ENCODE results near the gene ITGB7. TPM values are rescaled to one million over a fixed set of nuclear protein-coding genes. Genes with fewer than 3 reads are reported as not detected.

ITGB7 gene
- total RNA-seq, 1 donor from 2014 or later: not detected

GRCh38 chr12:53227341-53227740, 20.3 kb upstream of the ITGB7 start:
- Mint-ChIP-seq H3K4me1 (ENCODE audit: low read depth, unreplicated experiment) (peaks cover 9% of the 10 kb centered on the region), H3K27ac (ENCODE audit: unreplicated experiment) (no peak overlapping the region), H3K4me3 (ENCODE audit: unreplicated experiment) (no peak overlapping the region), H3K36me3 (ENCODE audit: unreplicated experiment) (no peaks in the 10 kb centered on the region), H3K27me3 (ENCODE audit: unreplicated experiment) (peaks cover 27% of the 10 kb centered on the region), H3K9me3 (ENCODE audit: unreplicated experiment) (peaks cover 11% of the 10 kb centered on the region)
- TF ChIP-seq CTCF (IDR thresholded peaks at IDR 0.05; ENCODE audit: partially characterized antibody, unreplicated experiment): no peak
- DNase-seq: no peak

- peaks cover 12% of the 10 kb centered on the region for H3K4me1 Mint-ChIP-seq (ENCODE audit: low read depth, unreplicated experiment)
- no peaks in the 10 kb centered on the region for H3K36me3 Mint-ChIP-seq (ENCODE audit: unreplicated experiment)
- no peak overlapping the region for H3K27ac Mint-ChIP-seq (ENCODE audit: unreplicated experiment)
- no peak overlapping the region for H3K4me3 Mint-ChIP-seq (ENCODE audit: unreplicated experiment)
- TF ChIP-seq CTCF (IDR thresholded peaks at IDR 0.05; ENCODE audit: partially characterized antibody, unreplicated experiment): no peak
- DNase-seq: no peak
- peaks cover 14% of the 10 kb centered on the region for H3K9me3 Mint-ChIP-seq (ENCODE audit: unreplicated experiment)
- H3K27me3 Mint-ChIP-seq (ENCODE audit: unreplicated experiment): peaks cover 27% of the 10 kb centered on the region
Measured at GRCh38 chr12:53226815-53227214, 19.8 kb upstream of the ITGB7 start.

- H3K4me1 Mint-ChIP-seq (ENCODE audit: low read depth, unreplicated experiment): peaks cover 12% of the 10 kb centered on the region
- peaks cover 14% of the 10 kb centered on the region for H3K9me3 Mint-ChIP-seq (ENCODE audit: unreplicated experiment)
- H3K36me3 Mint-ChIP-seq (ENCODE audit: unreplicated experiment): no peaks in the 10 kb centered on the region
- TF ChIP-seq CTCF (IDR thresholded peaks at IDR 0.05; ENCODE audit: partially characterized antibody, unreplicated experiment): no peak
- H3K27ac Mint-ChIP-seq (ENCODE audit: unreplicated experiment): peak overlapping the region; percentile 1
- no peak for DNase-seq
- peaks cover 26% of the 10 kb centered on the region for H3K27me3 Mint-ChIP-seq (ENCODE audit: unreplicated experiment)
- H3K4me3 Mint-ChIP-seq (ENCODE audit: unreplicated experiment): no peak overlapping the region
Measured at GRCh38 chr12:53225635-53226424, 18.8 kb upstream of the ITGB7 start.

- H3K36me3 Mint-ChIP-seq (ENCODE audit: unreplicated experiment): no peaks in the 10 kb centered on the region
- H3K4me3 Mint-ChIP-seq (ENCODE audit: unreplicated experiment): peak overlapping the region; percentile 30
- TF ChIP-seq CTCF (IDR thresholded peaks at IDR 0.05; ENCODE audit: partially characterized antibody, unreplicated experiment): no peak
- DNase-seq: no peak
- H3K4me1 Mint-ChIP-seq (ENCODE audit: low read depth, unreplicated experiment): peaks cover 12% of the 10 kb centered on the region
- H3K27me3 Mint-ChIP-seq (ENCODE audit: unreplicated experiment): peaks cover 28% of the 10 kb centered on the region
- peak overlapping the region; percentile 1 for H3K27ac Mint-ChIP-seq (ENCODE audit: unreplicated experiment)
- H3K9me3 Mint-ChIP-seq (ENCODE audit: unreplicated experiment): peaks cover 14% of the 10 kb centered on the region
Measured at GRCh38 chr12:53224897-53225634, 18.0 kb upstream of the ITGB7 start.
